Keratinocyte (primary cell): ENCODE data around the gene CIBAR2.

Experiments used
- CTCF ChIP-seq, 3 experiments: IDR thresholded peaks in 1 of 3; conservative IDR thresholded peaks in 1 of 3; optimal IDR thresholded peaks in 1 of 3; 2 replicates in 2 of 3; 3 replicates in 1 of 3; pipeline versions ENCODE3 to v1.5.1; 2011; ENCODE audit warnings: low read length in 3 of 3, mild to moderate bottlenecking in 3 of 3, moderate library complexity in 2 of 3, control low read depth in 1 of 3, inconsistent platforms in 1 of 3; ENCODE audit not compliant: insufficient read depth in 2 of 3; ENCODE audit errors: extremely low read depth in 1 of 3
- EZH2 ChIP-seq: IDR thresholded peaks from one replicate; pipeline ENCODE4 v1.6.1; 2012; ENCODE audit warnings: inconsistent platforms, mild to moderate bottlenecking, low read length, moderate library complexity

DNA sequence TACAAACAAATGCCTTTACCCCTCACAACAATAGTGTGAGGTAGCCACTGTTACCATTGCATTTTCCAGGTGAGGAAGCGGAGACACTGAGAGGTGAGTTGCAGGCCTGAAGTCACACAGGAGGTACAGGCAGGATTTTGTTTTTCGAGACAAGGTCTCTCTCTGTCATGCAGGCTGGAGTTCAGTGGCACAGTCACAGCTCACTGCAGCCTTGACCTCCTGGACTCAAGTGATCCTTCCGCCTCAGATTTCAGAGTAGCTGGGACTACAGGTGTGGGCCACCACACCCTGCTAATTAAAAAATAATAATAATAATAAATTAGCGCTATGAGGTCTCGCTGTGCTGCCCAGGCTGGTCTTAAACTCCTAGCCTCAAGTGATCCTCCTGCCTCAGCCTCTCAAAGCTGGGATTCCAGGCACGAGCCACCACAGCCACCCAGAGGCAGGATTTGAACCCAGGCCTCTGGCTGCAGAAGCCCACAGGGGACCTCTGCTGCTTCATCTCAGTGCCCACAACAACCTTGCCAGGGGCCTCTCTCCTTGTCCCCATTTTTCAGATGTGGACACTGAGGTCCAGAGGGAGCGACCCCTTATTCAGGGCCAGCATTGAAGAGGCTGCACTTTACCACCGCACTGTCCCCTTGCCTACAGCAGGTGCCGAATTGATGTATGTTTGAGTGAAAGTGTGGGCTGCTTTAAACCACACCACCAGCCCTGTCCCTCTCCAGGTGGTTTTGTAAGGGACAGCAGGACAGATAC lies 16.0 kb upstream of the CIBAR2 start:
- no peak for TF ChIP-seq CTCF (optimal IDR thresholded peaks at IDR 0.05 in 1 of 3, IDR thresholded peaks at IDR 0.05 in 1 of 3, conservative IDR thresholded peaks at IDR 0.05 in 1 of 3; ENCODE audit: extremely low read depth in 1 of 3, insufficient read depth in 2 of 3, low read length in 3 of 3)
- no peak for TF ChIP-seq EZH2
